ENCODE results near the gene CDK5RAP2.
"Not testable (repeated sequence)": the region's sequence is repeated elsewhere in the genome, so short reads cannot be mapped to it uniquely, and the experiment has no call there.

The CDK5RAP2 gene

GRCh38 chr9:120544441-120544840, 35.5 kb downstream of the CDK5RAP2 start:
- H3K4me1 ChIP-seq (ENCODE audit: insufficient read depth, low read length), result no peaks in the 10 kb centered on the region
- H3K9me3 ChIP-seq (ENCODE audit: control insufficient read depth, insufficient read depth, low read length), result no peaks in the 10 kb centered on the region
- H3K9ac ChIP-seq (ENCODE audit: low read depth, low read length), result no peak overlapping the region
- H3K36me3 ChIP-seq (ENCODE audit: insufficient read depth, low read length), result peaks cover 28% of the 10 kb centered on the region

DNA sequence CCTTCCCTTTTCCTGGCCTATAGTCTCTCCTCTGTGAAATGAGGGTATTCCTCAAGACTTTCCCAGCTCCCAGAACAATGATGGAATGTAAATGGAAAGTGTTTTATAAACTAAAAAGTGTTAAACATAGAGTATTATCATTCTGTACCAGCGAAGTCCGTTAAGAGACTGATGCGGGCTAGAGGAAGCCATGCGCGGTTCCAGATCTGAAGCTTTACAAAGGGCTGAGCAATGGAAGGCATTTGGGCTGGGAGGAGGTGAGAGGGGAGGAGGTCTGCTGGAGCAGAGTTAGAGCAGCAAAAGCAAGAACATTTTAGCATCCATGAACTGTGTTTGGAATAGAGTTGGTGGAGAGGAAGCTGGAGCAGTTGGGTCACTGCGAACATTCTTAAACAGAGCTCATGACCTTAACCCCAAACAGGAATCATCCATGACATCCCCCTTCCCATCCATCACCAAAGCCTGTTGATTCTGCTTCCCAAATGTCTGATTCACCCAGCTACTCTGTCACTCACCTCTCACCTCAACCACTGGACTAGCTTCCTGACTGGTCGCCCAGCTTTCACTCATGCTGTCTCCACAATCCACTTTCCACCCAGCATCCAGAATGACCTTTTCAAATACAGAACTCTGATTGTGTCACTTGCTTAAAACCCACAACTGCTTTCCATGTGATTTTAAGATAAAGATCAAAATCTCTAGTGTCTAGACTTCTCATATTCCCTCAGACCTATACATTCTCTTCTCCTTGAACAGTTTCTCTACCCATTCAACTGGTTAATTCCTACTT, 37.1 kb downstream of the CDK5RAP2 start:
- H3K9me3 ChIP-seq (ENCODE audit: control insufficient read depth, insufficient read depth, low read length), result no peaks in the 10 kb centered on the region
- H3K4me1 ChIP-seq (ENCODE audit: insufficient read depth, low read length), result no peaks in the 10 kb centered on the region
- H3K36me3 ChIP-seq (ENCODE audit: insufficient read depth, low read length), result peaks cover 27% of the 10 kb centered on the region
- no peak overlapping the region for H3K9ac ChIP-seq (ENCODE audit: low read depth, low read length)

- Histone ChIP-seq H3K9me3 (ENCODE audit: control insufficient read depth, insufficient read depth, low read length) (no peaks in the 10 kb centered on the region), H3K4me1 (ENCODE audit: insufficient read depth, low read length) (no peaks in the 10 kb centered on the region), H3K9ac (ENCODE audit: low read depth, low read length) (no peak overlapping the region), H3K36me3 (ENCODE audit: insufficient read depth, low read length) (peaks cover 29% of the 10 kb centered on the region)
Measured at GRCh38 chr9:120541921-120542320, 38.0 kb downstream of the CDK5RAP2 start.

DNA sequence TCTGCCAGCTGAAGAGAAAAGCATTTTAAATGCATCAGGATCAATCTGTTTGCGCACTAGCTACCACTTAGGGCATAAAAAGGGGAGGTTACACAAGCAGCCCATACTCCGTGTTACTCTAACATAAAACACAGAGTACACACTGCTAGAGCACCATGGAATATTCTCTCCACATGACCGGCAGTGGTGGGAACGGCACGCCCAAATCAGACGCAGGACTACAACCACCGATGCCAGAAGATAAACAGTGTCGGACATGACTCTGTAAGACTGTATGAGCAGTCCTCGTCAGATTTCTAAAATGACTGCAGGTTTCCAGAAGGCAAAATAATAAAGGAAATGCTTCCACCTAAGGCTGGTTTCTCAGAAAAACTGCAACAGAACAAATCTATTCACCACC, 40.0 kb downstream of the CDK5RAP2 start:
- H3K36me3 ChIP-seq (ENCODE audit: insufficient read depth, low read length), result peaks cover 20% of the 10 kb centered on the region
- no peaks in the 10 kb centered on the region for H3K4me1 ChIP-seq (ENCODE audit: insufficient read depth, low read length)
- no peaks in the 10 kb centered on the region for H3K9me3 ChIP-seq (ENCODE audit: control insufficient read depth, insufficient read depth, low read length)

GRCh38 chr9:120538339-120538738, 41.6 kb downstream of the CDK5RAP2 start:
- Histone ChIP-seq H3K36me3 (ENCODE audit: insufficient read depth, low read length) (peaks cover 16% of the 10 kb centered on the region), H3K4me1 (ENCODE audit: insufficient read depth, low read length) (no peaks in the 10 kb centered on the region), H3K9ac (ENCODE audit: low read depth, low read length) (no peak overlapping the region), H3K9me3 (ENCODE audit: control insufficient read depth, insufficient read depth, low read length) (no peaks in the 10 kb centered on the region)

More for the DNA sequence above, 40.0 kb downstream of the CDK5RAP2 start:
- H3K9ac ChIP-seq (ENCODE audit: low read depth, low read length), result no peak overlapping the region

DNA sequence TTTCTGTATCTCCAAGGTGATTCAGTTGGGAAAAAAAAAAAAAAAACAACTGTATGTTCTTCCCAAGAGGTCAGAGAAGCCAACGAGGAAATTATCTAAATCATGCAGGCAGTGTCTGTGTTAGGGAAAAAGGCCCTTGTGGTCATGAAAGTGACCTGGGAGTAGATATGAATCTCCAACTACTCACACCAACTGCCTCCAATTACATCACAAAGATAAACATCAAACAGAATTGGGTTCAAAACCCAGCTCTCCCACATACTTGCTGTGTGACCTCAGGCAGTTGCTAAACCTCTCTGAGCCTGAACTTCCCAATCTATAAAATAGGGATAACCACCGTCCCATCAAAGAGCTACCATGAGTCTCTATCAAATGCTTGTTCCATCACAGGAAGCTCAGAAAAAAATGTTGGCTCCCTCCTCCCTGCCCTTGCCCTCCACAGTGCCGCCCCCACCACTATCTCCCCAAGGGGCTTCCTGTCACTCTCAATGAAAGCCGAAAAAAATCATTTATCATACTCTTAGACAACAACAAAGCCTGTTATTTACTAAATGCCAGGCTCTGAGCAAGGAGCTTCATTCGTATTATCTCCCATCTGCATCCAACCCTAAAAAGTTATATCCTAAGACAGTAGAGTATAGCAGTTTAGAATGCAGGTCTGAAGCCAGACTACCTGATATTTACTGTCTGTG, 42.9 kb downstream of the CDK5RAP2 start:
- H3K9me3 ChIP-seq (ENCODE audit: control insufficient read depth, insufficient read depth, low read length), result no peaks in the 10 kb centered on the region
- H3K4me1 ChIP-seq (ENCODE audit: insufficient read depth, low read length), result no peaks in the 10 kb centered on the region
- no peak overlapping the region for H3K9ac ChIP-seq (ENCODE audit: low read depth, low read length)
- peaks cover 11% of the 10 kb centered on the region for H3K36me3 ChIP-seq (ENCODE audit: insufficient read depth, low read length)

- Histone ChIP-seq H3K9me3 (ENCODE audit: control insufficient read depth, insufficient read depth, low read length) (no peaks in the 10 kb centered on the region), H3K4me1 (ENCODE audit: insufficient read depth, low read length) (no peaks in the 10 kb centered on the region), H3K9ac (ENCODE audit: low read depth, low read length) (no peak overlapping the region), H3K36me3 (ENCODE audit: insufficient read depth, low read length) (peaks cover 11% of the 10 kb centered on the region)
Measured at GRCh38 chr9:120536094-120536493, 43.9 kb downstream of the CDK5RAP2 start.

GRCh38 chr9:120534266-120534665, 45.7 kb downstream of the CDK5RAP2 start:
- H3K9ac ChIP-seq (ENCODE audit: low read depth, low read length), result no peak overlapping the region
- H3K4me1 ChIP-seq (ENCODE audit: insufficient read depth, low read length), result peaks cover 8% of the 10 kb centered on the region; the same call in 1 of the 2 replicates
- peaks cover 17% of the 10 kb centered on the region for H3K36me3 ChIP-seq (ENCODE audit: insufficient read depth, low read length)
- no peaks in the 10 kb centered on the region for H3K9me3 ChIP-seq (ENCODE audit: control insufficient read depth, insufficient read depth, low read length)

DNA sequence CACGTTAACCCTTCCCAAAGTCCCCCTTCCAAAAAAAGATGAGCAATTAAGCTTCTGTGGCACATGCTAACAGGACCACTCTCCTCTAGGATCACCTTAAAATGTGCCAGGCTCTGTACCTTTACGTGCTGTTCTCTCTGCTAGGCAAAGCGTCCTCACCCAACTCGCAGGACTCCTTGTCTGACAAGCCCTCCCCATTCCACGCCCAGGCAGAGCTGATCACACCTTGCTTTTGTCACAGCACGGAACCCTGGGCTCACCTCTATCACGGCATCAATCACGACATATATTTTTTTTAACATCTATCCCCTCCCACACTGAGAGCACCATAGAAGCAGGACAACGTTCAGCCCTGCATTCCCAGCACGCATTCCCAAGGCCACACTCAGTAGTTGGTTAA, 47.1 kb downstream of the CDK5RAP2 start:
- Histone ChIP-seq H3K9me3 (ENCODE audit: control insufficient read depth, insufficient read depth, low read length) (no peaks in the 10 kb centered on the region), H3K36me3 (ENCODE audit: insufficient read depth, low read length) (peaks cover 23% of the 10 kb centered on the region), H3K9ac (ENCODE audit: low read depth, low read length) (no peak overlapping the region), H3K4me1 (ENCODE audit: insufficient read depth, low read length) (peaks cover 18% of the 10 kb centered on the region; the same call in 1 of the 2 replicates)

DNA sequence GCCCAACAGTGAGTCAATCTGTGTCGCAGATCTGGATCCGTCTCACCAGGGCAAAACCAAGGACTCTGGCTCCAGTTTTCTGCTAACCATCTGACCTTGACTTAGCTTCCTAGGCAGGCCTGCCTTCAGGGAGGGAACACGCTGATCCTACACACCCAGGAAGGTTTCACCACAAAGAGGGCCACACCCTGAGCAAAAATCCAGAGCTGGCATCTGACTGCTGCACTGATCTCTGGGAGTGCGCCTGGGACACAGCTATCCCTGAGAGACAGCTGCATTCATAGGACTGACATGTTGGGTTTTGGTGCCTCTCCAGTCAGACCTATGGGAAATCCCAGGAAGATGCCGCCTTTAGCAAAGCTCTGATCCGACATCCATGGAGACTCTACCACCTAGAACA, 47.5 kb downstream of the CDK5RAP2 start:
- H3K36me3 ChIP-seq (ENCODE audit: insufficient read depth, low read length), result peaks cover 20% of the 10 kb centered on the region
- H3K4me1 ChIP-seq (ENCODE audit: insufficient read depth, low read length), result peaks cover 18% of the 10 kb centered on the region; the same call in 1 of the 2 replicates
- no peaks in the 10 kb centered on the region for H3K9me3 ChIP-seq (ENCODE audit: control insufficient read depth, insufficient read depth, low read length)
- no peak overlapping the region for H3K9ac ChIP-seq (ENCODE audit: low read depth, low read length)

DNA sequence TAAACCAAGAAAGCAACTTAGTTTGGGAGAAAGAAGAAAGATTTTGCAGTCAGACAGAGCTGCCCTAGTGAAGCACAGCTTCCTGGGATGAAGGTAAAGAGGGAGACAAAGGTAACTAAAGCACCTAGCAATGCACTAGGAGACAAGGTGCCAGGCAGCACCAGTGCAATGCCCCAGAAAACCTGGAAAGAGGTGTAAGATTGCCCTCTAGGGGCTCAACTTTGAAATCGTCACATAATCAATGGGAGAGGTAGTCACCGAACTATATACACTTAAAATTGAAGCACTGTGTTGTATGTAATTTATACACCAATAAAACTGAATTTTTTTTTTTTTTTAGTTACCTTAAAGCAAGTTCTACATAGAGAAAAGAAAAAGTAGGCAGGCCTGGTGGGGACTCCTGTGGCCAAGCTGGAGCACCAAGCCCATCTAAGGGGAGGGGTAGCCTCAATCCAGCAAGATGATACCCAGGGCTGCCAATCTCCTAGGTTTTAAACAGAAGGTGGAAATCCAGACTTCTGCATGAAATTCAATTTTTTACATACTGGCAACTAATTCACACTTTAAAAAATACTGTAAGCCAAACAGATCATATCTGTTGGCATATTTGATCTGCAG, 48.2 kb downstream of the CDK5RAP2 start:
- no peak overlapping the region for H3K9ac ChIP-seq (ENCODE audit: low read depth, low read length)
- no peaks in the 10 kb centered on the region for H3K9me3 ChIP-seq (ENCODE audit: control insufficient read depth, insufficient read depth, low read length)
- H3K36me3 ChIP-seq (ENCODE audit: insufficient read depth, low read length), result peaks cover 23% of the 10 kb centered on the region
- H3K4me1 ChIP-seq (ENCODE audit: insufficient read depth, low read length), result peaks cover 18% of the 10 kb centered on the region; the same call in 1 of the 2 replicates

DNA sequence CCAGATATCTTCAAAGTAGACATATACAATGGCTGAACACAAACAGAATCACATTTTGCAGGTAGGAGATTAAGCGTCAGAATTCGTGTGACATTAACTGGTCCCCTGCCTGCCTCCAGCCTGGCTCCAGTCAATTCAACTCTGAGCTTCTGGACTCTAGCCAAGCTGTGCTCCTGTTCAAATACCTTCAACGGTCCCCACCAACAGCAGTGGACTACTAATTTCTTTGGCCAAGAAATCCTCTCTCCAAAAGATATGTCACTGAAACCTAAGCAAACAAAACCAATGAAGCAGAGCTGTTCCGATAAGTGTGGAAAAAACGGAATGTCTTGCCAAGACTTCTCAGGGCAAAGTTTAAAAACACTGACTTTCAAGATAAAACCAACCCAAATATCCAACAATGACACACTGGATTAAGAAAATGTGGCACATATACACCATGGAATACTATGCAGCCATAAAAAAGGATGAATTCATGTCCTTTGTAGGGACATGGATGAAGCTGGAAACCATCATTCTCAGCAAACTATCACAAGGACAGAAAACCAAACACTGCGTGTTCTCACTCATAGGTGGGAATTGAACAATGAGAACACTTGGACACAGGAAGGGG, 49.6 kb downstream of the CDK5RAP2 start:
- H3K9me3 ChIP-seq (ENCODE audit: control insufficient read depth, insufficient read depth, low read length); H3K9ac ChIP-seq (ENCODE audit: low read depth, low read length): not testable (repeated sequence)
- Histone ChIP-seq H3K4me1 (ENCODE audit: insufficient read depth, low read length) (peaks cover 19% of the 10 kb centered on the region), H3K36me3 (ENCODE audit: insufficient read depth, low read length) (peaks cover 25% of the 10 kb centered on the region)

DNA sequence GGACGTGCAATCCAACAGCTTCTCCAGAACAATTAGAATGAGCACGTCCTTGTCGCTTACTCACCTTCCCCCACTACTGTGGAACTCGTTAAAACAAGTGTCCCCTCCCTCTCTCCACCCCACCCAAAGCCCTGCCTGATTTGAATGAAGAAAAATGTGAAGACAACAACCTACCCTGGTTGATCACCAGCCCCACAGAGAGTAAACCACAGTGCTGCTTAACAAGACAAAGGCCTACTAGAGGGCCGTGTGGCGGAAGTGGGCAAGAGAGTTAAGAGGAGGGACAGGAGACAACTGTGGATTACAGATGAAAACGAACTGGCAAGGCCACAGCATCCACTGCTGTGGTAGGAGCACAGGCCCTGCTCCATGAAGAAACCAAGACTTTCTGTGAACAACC, 51.1 kb downstream of the CDK5RAP2 start:
- Histone ChIP-seq H3K36me3 (ENCODE audit: insufficient read depth, low read length) (peaks cover 28% of the 10 kb centered on the region), H3K4me1 (ENCODE audit: insufficient read depth, low read length) (peaks cover 22% of the 10 kb centered on the region)

GRCh38 chr9:120528327-120528726, 51.6 kb downstream of the CDK5RAP2 start:
- Histone ChIP-seq H3K36me3 (ENCODE audit: insufficient read depth, low read length) (peaks cover 28% of the 10 kb centered on the region), H3K9me3 (ENCODE audit: control insufficient read depth, insufficient read depth, low read length) (no peaks in the 10 kb centered on the region), H3K4me1 (ENCODE audit: insufficient read depth, low read length) (peaks cover 22% of the 10 kb centered on the region), H3K9ac (ENCODE audit: low read depth, low read length) (no peak overlapping the region)

More for the DNA sequence above, 51.1 kb downstream of the CDK5RAP2 start:
- Histone ChIP-seq H3K9ac (ENCODE audit: low read depth, low read length) (no peak overlapping the region), H3K9me3 (ENCODE audit: control insufficient read depth, insufficient read depth, low read length) (no peaks in the 10 kb centered on the region)

All from ES-I3 (cell line).